Astrocyte of the spinal cord (primary cell): ENCODE data around the gene NHEJ1.

Source experiments
- DNase-seq: peaks from one replicate; pipeline ENCODE4 v3.0.0; 2011; ENCODE audit warnings: low read depth, low spot score
- H3K4me3 ChIP-seq: 2 replicates; pipeline ENCODE4 v1.5.1; 2011; ENCODE audit warnings: low read depth, mild to moderate bottlenecking, low read length, moderate library complexity
- CTCF ChIP-seq: IDR thresholded peaks from 2 replicates; pipeline ENCODE4 v1.5.1; 2012; ENCODE audit warnings: low read depth, mild to moderate bottlenecking, low read length, inconsistent platforms
- in situ Hi-C: cut with HindIII; loops from 2 replicates; pipeline ENCODE4 v1.10.0; 2017; ENCODE audit warnings: low sequenced_read_pairs

The NHEJ1 gene

GRCh38 chr2:219094171-219094570, 66.4 kb downstream of the NHEJ1 start:
- H3K4me3 ChIP-seq = no peak overlapping the region
- TF ChIP-seq CTCF = no peak
- DNase-seq = no peak
- in situ Hi-C loops = no loop called here

GRCh38 chr2:219090436-219091299, 69.9 kb downstream of the NHEJ1 start:
- in situ Hi-C loops = no loop called here
- TF ChIP-seq CTCF = no peak
- DNase-seq = no peak
- H3K4me3 ChIP-seq = no peak overlapping the region

GRCh38 chr2:219089330-219089729, 71.3 kb downstream of the NHEJ1 start:
- TF ChIP-seq CTCF = no peak
- in situ Hi-C loops = no loop called here
- H3K4me3 ChIP-seq = no peak overlapping the region
- DNase-seq = no peak

GRCh38 chr2:219087848-219088247, 72.8 kb downstream of the NHEJ1 start:
- in situ Hi-C loops = no loop called here

GRCh38 chr2:219087361-219087760, 73.3 kb downstream of the NHEJ1 start:
- no peak for TF ChIP-seq CTCF
- in situ Hi-C loops = no loop called here
- DNase-seq = no peak
- H3K4me3 ChIP-seq = no peak overlapping the region

More at GRCh38 chr2:219087848-219088247, 72.8 kb downstream of the NHEJ1 start:
- no peak for DNase-seq
- H3K4me3 ChIP-seq = no peak overlapping the region
- no peak for TF ChIP-seq CTCF

- TF ChIP-seq CTCF = no peak
- no peak overlapping the region for H3K4me3 ChIP-seq
- in situ Hi-C loops = no loop called here
- DNase-seq = no peak
Measured at GRCh38 chr2:219086196-219086595, 74.4 kb downstream of the NHEJ1 start.
